Subcutaneous abdominal adipose tissue (tissue), 5 donors: ENCODE data around the gene TMEM53.

ENCODE experiments used
- H3K27ac ChIP-seq: one replicate; pipeline ENCODE4 v1.7.0; 2013; ENCODE audit warnings: low read depth, mild to moderate bottlenecking, inconsistent platforms, low read length, moderate library complexity
- H3K27me3 ChIP-seq, 5 donors: one replicate each; pipeline ENCODE4 v1.7.0; 2013; ENCODE audit warnings: low read length in 5 of 5, inconsistent platforms in 1 of 5; ENCODE audit not compliant: control insufficient read depth in 5 of 5, insufficient read depth in 4 of 5
- H3K36me3 ChIP-seq, 5 donors: one replicate each; pipeline ENCODE4 v1.7.0; 2013; ENCODE audit warnings: low read length in 5 of 5; ENCODE audit not compliant: control insufficient read depth in 5 of 5, insufficient read depth in 5 of 5
- H3K4me1 ChIP-seq, 5 donors: one replicate each; pipeline ENCODE4 v1.7.0; 2013; ENCODE audit warnings: low read length in 5 of 5, mild to moderate bottlenecking in 3 of 5, moderate library complexity in 1 of 5; ENCODE audit not compliant: control insufficient read depth in 5 of 5, insufficient read depth in 5 of 5
- H3K4me3 ChIP-seq, 5 donors: one replicate each; pipeline ENCODE4 v1.7.0; 2013; ENCODE audit warnings: low read length in 5 of 5, low read depth in 1 of 5
- H3K9ac ChIP-seq, 5 donors: one replicate each; pipeline ENCODE4 v1.7.0; 2013; ENCODE audit warnings: low read length in 5 of 5, mild to moderate bottlenecking in 4 of 5, moderate library complexity in 3 of 5
- H3K9me3 ChIP-seq, 5 donors: one replicate each; pipeline ENCODE4 v1.7.0; 2013; ENCODE audit warnings: low read length in 5 of 5; ENCODE audit not compliant: control insufficient read depth in 5 of 5
- donor health status: healthy.
- donor health status: healthy.
- donor health status: healthy.
- donor health status: healthy.
- donor health status: healthy.

TMEM53 gene

GRCh38 chr1:44714944-44715571 lies 40.8 kb upstream of the TMEM53 start:
- H3K27me3 ChIP-seq = no peaks in the 10 kb centered on the region
- no peak overlapping the region for H3K4me3 ChIP-seq
- H3K4me1 ChIP-seq = peaks cover 0 to 7% (median 3%) of the 10 kb centered on the region in 5 donors
- no peaks in the 10 kb centered on the region for H3K36me3 ChIP-seq
- no peak overlapping the region for H3K9ac ChIP-seq
- no peak overlapping the region for H3K27ac ChIP-seq
- no peaks in the 10 kb centered on the region for H3K9me3 ChIP-seq

- H3K9ac ChIP-seq = no peak overlapping the region
- H3K9me3 ChIP-seq = no peaks in the 10 kb centered on the region
- H3K4me3 ChIP-seq = no peak overlapping the region
- peaks cover 0 to 7% (median 3%) of the 10 kb centered on the region in 5 donors for H3K4me1 ChIP-seq
- no peaks in the 10 kb centered on the region for H3K27me3 ChIP-seq
- H3K27ac ChIP-seq = no peak overlapping the region
- H3K36me3 ChIP-seq = no peaks in the 10 kb centered on the region
These were observed 40.3 kb upstream of the TMEM53 start for GRCh38 chr1:44714532-44714931.

GRCh38 chr1:44713321-44713781 lies 39.1 kb upstream of the TMEM53 start:
- Histone ChIP-seq H3K27ac (no peak overlapping the region), H3K4me3 (no peak overlapping the region), H3K9ac (no peak overlapping the region), H3K27me3 (no peaks in the 10 kb centered on the region), H3K36me3 (no peaks in the 10 kb centered on the region), H3K4me1 (peaks cover 0 to 7% (median 4%) of the 10 kb centered on the region in 5 donors), H3K9me3 (no peaks in the 10 kb centered on the region)

GRCh38 chr1:44707959-44708831 lies 33.9 kb upstream of the TMEM53 start:
- Histone ChIP-seq H3K4me3 (peak overlapping the region in 3 of 5 donors; percentile 13 to 52 (median 29)), H3K9ac (peak overlapping the region in 3 of 5 donors; percentile 6 to 62 (median 8)), H3K4me1 (peaks cover 0 to 8% (median 4%) of the 10 kb centered on the region in 5 donors), H3K27me3 (no peaks in the 10 kb centered on the region), H3K27ac (no peak overlapping the region), H3K9me3 (no peaks in the 10 kb centered on the region), H3K36me3 (no peaks in the 10 kb centered on the region)

GRCh38 chr1:44707112-44707881 lies 33.0 kb upstream of the TMEM53 start:
- Histone ChIP-seq H3K4me3 (no peak overlapping the region), H3K4me1 (peaks cover 0 to 8% (median 4%) of the 10 kb centered on the region in 5 donors), H3K27ac (no peak overlapping the region), H3K36me3 (no peaks in the 10 kb centered on the region), H3K9me3 (no peaks in the 10 kb centered on the region), H3K9ac (no peak overlapping the region), H3K27me3 (no peaks in the 10 kb centered on the region)

GRCh38 chr1:44705938-44706337 lies 31.7 kb upstream of the TMEM53 start:
- no peak overlapping the region for H3K27ac ChIP-seq
- H3K9ac ChIP-seq = no peak overlapping the region
- H3K36me3 ChIP-seq = no peaks in the 10 kb centered on the region
- H3K4me1 ChIP-seq = peaks cover 0 to 8% (median 4%) of the 10 kb centered on the region in 5 donors
- no peaks in the 10 kb centered on the region for H3K9me3 ChIP-seq
- no peak overlapping the region for H3K4me3 ChIP-seq
- no peaks in the 10 kb centered on the region for H3K27me3 ChIP-seq

GRCh38 chr1:44705470-44705869 lies 31.2 kb upstream of the TMEM53 start:
- Histone ChIP-seq H3K27me3 (no peaks in the 10 kb centered on the region), H3K9ac (no peak overlapping the region), H3K4me1 (peaks cover 0 to 8% (median 4%) of the 10 kb centered on the region in 5 donors), H3K9me3 (no peaks in the 10 kb centered on the region), H3K36me3 (no peaks in the 10 kb centered on the region), H3K4me3 (no peak overlapping the region), H3K27ac (no peak overlapping the region)

GRCh38 chr1:44701141-44701573 lies 26.9 kb upstream of the TMEM53 start:
- Histone ChIP-seq H3K27me3 (no peaks in the 10 kb centered on the region), H3K27ac (no peak overlapping the region), H3K4me1 (peaks cover 0 to 2% (median 0%) of the 10 kb centered on the region in 5 donors), H3K9me3 (no peaks in the 10 kb centered on the region), H3K36me3 (no peaks in the 10 kb centered on the region), H3K4me3 (no peak overlapping the region), H3K9ac (no peak overlapping the region)

GRCh38 chr1:44700573-44700972 lies 26.3 kb upstream of the TMEM53 start:
- Histone ChIP-seq H3K9ac (no peak overlapping the region), H3K27me3 (no peaks in the 10 kb centered on the region), H3K9me3 (no peaks in the 10 kb centered on the region), H3K4me3 (no peak overlapping the region), H3K36me3 (no peaks in the 10 kb centered on the region), H3K4me1 (peaks cover 0 to 2% (median 0%) of the 10 kb centered on the region in 5 donors), H3K27ac (no peak overlapping the region)
